Stimulated activated CD8-positive, alpha-beta memory T cell treated with anti-CD3 and anti-CD28 coated beads, Interleukin-15, amount 100 ng/mL, for 4 hours (primary cell): ENCODE results near the gene MYCN.
"Not testable (repeated sequence)": the region's sequence is repeated elsewhere in the genome, so short reads cannot be mapped to it uniquely, and the experiment has no call there.

ENCODE experiments used
- DNase-seq, 2 donors: peaks; one replicate each; pipeline ENCODE4 v3.0.0-alpha.2; 2020; ENCODE audit warnings: low read depth in 2 of 2

The MYCN gene

DNA sequence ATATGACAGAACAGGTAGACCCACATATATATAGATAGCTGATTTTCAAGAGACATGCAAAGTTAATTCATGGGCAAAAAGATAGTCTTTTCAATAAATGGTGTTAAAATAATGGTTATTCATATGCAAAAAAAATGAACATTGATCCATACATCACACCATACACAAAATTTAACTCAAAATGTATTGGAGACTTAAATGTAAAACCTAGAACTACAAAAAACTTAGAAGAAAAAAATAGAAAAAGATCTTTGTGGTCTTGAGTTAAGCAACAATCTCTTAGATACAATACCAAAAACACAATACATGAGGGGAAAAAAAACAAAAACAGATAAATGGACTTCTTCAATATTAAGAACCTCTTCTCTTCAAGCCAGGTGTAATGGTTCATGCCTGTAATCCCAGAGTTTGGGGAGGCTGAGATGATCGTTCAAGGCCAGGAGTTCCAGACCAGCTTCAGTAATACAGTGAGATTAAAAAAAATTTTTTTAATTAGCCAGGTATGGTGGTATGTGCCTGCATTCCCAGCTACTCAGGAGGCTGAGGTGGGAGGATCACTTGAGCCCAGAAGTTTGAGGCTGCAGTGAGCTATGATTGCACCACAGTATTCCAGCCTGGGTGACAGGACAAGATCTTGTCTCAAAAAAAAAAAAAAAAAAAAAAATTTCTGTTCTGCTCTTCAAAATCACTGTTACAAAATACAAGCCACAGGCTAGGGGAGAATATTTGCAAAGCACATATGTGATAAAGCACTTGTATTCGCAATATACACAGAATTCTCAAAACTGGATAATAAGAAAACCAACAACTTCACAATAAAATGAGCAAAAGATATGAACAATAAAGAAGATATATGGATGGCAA lies 32.7 kb upstream of the MYCN start:
- DNase-seq, result no peak

DNA sequence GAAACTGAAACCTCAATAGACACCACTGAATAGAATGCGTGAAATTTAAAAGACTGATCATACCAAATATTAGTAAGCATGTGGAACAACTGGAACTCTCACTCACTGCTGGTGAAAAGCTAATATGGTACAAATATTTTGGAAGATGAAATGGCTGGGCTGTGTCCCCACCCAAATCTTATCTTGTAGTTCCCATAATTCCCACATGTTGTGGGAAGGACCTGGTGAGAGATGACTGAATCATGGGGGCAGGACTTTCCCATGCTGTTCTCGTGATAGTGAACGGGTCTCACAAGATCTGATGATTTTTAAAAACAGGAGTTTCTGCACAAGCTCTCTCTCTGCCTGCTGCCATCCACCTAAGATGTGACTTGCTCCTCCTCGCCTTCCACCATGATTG lies 32.0 kb upstream of the MYCN start:
- DNase-seq, result no peak

DNA sequence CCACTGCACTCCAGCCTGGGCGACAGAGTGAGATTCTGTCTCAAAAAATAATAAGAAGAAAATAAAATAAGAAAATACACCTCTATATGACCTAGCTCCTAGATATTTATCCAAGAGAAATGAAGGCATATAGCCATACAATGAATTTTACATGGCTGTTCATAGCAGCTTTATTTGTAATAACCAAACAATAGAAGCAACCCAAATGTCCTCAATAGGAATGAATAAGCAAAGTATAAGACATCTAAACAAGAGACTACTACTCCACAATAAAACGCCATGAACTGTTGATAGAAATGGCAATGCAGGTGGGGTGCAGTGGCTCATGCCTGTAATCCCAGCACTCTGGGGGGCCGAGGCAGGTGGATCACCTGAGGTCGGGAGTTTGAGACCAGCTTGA lies 31.2 kb upstream of the MYCN start:
- DNase-seq, result no peak

DNA sequence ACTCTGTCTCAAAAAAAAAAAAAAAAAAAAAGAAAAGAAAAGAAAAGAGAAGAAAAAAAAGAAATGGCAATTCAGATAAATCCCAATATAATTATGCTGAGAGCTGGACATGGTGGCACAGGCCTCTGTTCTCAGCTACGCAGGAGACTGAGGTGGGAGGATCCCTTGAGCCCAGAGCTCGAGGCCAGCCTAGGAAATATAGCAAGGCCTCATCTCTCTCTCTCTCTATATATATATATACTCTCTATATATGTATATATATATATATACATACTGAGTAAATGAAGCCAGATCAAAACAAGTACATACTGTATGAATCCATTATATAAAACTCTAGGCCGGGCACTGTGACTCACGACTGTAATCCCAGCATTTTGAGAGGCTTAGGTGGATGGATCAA lies 30.6 kb upstream of the MYCN start:
- no peak for DNase-seq

DNA sequence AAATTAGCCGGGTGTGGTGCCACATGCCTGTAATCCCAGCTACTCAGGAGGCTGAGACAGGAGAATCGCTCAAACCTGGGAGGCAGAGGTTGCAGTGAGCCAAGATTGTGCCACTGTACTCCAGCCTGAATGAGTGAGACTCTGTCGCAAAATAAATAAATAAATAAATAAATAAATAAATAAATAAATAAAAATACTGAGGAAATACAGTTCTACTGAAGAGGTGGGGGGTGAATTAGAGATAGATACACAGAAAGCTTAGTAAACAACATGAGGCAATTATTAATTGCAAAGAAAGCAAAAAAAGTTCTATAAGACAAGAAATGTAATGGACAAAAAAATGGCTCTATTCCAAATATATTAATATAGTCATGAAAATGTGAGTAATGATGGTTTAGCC lies 29.1 kb upstream of the MYCN start:
- not testable (repeated sequence) for DNase-seq

DNA sequence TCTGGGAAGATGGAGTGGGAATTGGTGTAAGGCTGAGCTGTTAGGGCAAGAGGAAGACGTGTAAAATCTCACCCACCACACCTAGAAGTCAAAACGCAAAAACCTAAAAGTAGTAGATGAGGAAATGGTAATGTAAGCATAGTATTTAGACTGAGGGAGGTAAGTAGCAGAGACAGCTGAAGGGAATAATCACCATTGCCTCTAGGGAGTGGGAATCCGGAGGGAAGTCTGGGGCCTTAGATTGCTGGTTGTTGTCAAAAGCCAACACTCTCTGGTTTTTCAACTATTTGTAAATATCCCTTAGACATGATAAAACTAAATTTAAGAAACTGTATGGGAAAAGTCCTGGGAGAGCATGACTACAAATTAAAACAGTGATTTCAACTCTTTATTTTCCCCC lies 28.7 kb upstream of the MYCN start:
- DNase-seq, result no peak

DNA sequence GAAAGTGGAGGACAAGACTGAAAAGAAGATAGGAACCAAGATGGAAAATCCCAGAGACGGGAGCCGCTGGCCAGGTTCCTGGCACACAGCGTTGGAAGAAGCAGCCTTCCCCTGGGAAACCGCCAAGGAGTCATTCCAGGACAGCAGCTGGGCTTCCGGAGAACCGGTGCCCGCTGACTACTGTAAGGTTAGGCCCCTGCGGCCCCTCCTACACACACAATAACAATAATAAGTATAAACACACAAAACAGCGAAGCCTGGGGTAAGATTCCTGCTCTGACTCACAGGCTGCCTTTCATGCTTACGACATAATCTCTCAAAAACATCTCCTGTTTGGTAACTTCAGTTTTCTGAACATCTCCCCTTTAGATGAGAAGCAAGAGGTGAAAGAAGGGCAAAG lies 28.1 kb upstream of the MYCN start:
- no peak for DNase-seq

DNA sequence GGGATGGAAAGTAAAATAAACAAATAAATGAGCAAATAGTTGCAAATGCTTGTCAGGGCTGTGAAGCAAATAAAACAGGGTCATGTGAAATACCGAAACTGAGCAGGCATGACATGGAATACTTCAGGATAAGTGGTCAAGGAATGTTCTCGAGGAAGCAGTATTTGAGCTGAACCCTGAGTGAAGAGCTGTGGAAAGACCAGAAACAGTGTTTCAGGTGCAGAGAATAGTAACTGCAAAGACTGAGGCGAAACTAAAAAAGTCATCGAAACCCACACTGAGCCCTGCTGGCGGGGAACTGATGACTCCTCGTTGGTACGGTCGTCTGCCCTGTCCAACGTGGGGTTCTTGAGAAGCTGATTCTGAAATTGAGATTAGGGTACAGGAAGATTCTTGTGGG lies 27.2 kb upstream of the MYCN start:
- no peak for DNase-seq

DNA sequence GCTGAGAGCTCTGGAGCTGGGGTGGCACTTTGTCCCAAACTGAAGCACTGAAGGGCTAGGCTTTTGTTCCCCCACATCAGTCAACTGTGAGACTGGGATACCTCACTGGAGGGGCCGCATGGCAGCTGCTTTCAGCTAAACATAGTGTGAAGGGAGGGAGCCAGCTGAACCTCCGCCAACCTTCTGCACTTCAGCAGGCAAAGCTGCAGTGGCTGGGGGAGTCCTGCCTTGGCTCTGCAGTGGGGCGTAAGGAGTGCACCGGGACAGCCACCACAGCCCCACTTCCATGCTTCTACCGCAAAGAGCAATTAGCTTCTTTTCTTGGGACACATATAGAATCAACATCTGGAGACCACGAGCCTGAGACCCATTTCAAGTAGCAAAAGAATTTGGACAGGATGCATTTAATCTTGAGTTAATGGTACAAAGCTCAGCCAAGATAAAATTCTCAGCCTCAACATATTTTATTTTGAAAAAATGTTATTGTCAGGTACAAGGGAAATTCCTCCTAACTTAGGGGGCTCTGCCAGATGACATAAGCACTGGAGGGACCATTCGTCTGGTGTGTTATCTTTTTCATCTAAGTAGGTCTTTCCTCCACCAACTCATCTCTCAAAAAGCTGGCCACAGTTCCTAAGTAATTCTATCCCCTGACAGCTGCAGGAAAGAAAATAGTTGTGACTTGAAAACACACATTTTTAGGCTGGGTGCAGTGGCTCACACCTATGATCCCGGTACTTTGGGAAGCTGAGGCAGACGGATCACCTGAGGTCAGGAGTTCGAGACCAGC lies 25.6 kb upstream of the MYCN start:
- DNase-seq, result no peak

DNA sequence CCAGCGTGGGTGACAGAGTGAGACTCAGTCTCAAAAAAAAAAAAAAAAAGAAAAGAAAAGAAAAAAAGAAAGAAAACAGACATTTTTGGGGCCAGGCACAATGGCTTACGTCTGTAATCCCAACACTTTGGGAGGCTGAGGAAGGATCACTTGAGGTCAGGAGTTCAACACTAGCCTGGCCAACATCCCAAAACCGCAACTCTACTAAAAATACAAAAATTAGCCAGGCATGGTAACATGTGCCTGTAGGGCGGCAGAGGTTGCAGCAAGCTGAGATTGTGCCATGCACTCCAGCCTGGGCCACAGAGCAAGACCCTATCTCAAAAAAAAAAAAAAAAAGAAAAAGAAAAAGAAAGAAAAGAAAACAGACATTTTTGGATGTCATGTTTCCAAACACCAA lies 24.8 kb upstream of the MYCN start:
- DNase-seq, result not testable (repeated sequence)

DNA sequence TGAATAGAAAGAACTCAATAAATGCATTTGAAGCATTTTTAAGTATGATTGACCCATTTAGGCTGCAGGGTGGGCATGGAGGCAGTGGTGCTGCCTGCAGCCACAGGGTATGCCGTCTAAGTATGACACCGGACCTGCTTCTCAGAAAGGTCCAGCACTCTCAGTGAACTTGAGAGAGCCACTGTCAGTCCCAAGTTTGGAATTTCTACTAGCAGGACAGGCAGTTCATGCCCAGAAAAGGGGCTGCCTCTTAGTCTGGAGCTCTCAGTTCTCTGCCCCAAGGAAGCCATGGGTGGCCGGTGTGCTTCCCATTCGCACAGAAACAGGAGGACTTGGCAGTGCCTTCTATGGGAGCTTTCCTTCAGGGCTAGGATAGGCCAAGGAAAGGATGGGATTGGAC lies 24.0 kb upstream of the MYCN start:
- no peak for DNase-seq

DNA sequence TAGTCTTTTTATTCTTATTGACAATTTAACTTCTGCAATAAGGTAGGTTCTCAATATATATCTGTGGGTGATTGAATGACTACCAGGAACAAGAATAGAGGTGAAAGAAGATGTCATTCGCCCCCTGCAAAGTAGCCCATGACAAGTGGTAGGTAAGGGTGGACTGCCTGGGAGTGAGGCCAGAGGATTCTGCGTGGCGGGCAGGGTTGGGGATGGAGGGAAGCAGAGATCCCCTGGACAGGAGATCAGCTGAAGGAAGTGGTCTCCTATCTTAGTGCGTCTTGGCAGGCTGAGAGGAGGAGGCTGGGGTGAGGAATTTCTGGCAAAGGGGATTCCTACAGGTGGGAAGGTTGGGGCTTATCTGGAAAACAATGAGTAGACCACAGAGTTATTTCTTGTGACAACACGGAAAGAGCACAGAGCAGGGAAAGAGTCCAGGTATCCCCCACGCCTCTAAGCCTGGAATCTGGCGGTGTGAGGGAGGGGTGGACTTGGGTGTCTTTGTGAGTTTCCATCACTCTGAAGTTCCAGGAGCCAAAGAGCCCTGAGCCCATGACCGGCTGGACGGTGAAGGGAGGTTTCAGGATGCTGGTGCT lies 21.5 kb upstream of the MYCN start:
- no peak for DNase-seq

DNA sequence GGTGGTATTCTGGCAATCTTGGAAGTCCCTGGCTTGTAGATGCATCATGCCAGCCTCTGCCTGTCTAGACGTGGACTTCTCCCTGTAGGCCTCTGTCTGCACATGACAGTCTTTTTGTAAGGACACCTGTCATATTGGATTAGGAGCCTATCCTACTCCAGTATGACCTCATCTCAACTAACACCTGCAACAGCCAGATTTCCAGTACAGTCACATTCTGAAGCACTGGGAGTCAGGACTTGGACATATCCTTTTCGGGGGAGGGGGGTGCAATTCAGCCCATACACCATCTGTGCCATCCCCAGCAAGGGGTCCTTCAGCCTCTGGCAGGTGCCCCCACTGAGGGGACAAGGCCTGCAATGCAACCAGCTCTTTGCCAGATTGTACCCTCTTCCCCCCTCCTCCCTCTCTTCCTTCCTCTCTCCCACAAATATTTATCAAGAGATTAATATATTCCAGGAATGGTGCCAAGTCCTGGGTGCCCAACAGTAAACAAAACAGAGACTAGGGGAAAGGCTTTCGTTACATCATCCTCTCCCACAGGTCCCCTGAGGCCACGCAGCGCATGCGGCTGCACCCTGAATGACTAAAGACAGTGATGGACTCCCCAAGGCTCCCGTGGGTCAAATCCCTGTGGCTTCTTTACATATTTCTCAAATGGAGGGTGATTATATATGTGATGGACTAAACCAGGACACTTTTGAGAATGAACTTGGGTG lies 20.5 kb upstream of the MYCN start:
- no peak for DNase-seq

DNA sequence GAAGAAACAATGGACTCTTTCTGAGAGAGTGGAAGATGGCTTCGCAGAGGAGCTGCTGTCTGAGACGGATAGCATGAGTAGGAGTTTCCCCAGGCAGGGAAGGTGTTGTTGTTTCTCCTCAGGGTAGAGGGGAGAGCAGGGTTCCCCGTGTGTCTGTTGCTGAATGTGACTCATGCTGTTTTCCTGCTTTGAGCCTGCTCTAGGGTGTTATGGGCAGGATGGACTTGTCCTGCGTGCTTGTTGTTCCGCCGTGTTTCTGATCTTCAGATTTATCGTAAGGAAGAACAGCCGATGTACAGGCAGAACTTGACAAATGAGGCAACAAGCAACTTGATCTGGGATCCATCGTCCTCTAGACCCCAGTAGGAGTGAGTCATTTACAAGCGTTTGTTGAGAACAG lies 19.7 kb upstream of the MYCN start:
- DNase-seq, result no peak

DNA sequence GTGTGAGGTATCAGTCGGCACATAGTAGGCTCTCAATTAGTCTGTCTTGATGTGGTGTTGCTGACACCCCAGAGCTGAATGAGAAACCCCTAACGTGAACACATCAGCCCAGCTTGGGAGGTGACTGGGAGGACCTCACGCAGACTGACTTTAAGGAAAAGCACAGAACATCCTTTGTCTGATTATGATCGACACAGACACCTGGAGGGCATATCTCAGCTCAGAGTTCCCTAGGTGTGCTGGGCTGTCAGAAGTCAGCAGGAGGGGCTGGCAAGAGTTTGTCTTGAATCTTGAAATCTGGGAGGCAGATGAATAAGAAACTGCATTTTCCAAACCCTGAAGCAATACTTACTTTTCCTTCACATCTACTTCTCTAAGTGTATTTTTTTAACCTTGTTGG lies 16.8 kb upstream of the MYCN start:
- DNase-seq, result no peak

DNA sequence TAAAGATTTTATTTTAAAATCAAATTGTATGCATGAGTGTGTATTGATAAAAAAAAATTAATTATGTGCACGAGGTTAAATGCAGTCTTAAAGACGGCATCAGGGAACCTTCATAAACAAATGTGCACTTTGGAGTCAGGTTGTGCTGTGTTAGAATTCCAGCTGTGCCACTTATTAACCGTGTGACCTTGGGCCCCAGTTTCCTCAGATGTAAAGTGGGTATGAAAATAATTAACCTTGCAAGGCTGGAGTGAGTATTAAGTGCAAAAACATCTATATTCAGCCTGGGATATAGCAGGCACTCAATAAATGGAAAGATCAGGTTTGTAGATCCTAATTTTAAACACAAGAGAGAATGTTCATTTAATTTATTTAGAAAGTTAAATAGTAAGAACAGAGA lies 14.5 kb upstream of the MYCN start:
- DNase-seq, result no peak

DNA sequence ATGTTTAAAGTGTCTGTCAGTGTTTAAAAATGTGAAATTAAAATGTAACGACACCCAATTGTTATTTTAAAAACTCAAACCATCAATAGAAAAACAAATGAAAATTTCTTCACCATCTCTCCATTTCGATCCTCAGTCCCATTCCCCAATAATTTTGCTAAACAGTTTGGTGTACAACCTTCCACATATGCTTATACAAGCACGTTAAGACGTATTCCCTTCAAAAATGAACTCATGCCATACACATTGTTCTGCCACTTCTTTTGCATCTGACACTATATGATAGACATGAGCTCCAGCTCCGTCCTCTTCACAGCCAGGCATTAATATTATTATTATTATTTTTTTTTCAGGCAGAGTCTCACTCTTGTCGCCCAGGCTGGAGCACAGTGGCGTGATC lies 14.1 kb upstream of the MYCN start:
- no peak for DNase-seq

DNA sequence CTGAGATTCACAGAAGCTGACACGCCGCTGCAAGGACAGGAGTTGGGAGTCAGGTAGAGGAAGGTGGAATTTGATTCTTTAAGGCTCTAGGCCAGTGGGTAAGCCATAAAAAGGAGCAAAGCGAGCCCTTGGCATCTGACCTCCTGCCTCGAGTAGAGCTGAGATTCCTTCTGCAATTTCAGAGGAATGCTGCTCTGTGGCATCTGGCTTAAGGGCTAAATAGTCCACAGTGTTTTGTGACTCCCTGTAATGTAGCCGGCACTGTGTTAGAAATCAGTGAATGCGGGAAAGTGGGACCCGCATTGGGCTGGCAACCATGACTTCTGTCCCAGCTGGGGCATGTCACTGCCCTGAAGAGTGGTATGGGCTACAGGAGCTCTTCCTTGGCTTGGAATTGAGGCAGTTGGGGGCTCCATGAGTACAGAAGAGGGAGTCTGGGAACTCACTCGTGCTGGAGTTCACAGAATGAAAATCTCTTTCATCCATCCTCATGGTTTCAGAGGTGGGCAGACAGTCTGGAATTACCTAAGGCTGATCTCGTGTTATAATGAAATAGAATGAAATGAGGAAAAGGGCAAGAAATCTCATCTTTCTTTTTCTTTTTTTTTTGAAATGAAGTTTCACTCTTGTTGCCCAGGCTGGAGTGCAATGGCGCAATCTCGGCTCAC lies 12.7 kb upstream of the MYCN start:
- no peak for DNase-seq

DNA sequence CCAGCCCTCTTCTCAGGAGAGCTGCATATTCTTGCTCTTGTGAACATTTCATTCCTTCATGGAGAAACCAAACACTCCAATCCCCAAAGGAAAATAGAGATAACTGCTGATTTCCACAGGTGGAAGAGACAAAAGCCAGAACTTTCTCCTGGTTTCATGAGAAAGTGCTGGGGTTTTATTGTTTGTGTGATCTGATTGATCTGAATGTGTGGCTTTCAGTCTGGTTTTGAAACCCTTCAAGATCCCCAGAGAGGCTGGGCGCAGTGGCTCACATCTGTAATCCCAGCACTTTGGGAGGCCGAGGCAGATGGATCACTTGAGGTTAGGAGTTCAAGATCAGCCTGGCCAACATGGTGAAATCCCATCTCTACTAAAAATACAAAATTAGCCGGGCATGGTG lies 11.3 kb upstream of the MYCN start:
- not testable (repeated sequence) for DNase-seq

DNA sequence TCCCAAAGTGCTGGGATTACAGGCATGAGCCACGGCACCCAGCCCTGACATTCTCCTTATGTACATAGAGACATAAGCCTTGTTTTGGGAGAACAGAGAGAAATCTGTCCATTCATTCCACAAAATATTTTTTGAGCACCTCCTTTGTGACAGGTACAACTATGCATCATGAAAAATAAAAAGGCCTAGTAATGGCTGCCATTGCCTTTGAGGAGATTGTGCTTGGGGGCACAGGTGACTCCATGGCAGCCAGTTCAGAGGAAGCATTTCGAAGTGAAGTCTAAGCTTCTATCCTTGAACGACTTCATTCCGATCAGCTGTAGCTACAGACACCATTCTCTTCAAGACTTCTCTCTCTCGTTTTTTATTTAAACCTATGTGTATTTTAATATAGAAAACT lies 10.5 kb upstream of the MYCN start:
- no peak for DNase-seq

DNA sequence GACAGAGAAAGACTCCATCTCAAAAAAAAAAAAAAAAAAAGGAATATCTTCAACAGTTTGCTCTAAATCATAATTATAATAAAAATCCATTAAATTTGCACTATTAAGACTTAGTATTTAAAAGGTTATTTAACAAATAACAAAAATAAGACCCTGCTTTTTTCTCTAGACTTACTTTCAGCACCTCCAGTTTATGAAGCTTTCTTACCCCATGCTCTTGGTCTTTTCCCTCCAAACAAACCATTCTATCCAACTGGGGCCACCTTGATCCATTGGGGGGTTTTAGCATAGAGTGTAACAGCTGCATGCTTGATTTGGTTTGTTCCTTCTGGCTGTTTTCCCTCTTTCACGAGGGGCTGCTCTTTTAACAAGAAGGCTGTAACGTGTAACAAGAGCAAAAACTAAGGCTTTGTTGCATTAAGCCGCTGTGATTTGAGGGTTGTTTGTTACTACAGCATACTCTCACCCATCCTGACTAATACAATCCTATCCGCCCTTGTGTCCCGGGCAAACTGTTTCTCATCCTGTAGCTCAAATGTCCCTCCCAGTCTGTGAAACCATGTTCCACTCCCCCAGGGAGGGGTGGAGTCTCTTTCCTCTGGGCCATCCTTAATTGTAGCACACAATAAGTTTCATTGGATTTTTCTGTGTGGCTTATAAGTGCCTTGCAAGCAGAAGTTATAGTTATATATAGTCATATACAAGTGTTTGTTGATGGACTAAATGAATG lies 9.6 kb upstream of the MYCN start:
- no peak for DNase-seq
